H1 (cell line): ENCODE results near the gene RIMS3. TPM values are rescaled to one million over a fixed set of nuclear protein-coding genes. Genes with fewer than 3 reads are reported as not detected.

Source experiments
- CTCF ChIA-PET: fragments of 300-600 bp; sonication (Branson Sonifier 250); formaldehyde crosslinking; loops from one replicate; lab custom pipeline; 2021; ENCODE audit not compliant: partially characterized antibody; lab: Charles Lee
- POLR2A ChIA-PET: fragments of 300-600 bp; sonication (Branson Sonifier 250); formaldehyde crosslinking; loops from one replicate; lab custom pipeline; 2021; ENCODE audit warnings: inconsistent platforms; ENCODE audit not compliant: partially characterized antibody; lab: Charles Lee
- DNase-seq, 2 experiments: peaks; one replicate each; pipeline versions ENCODE4 v3.0.0 to v3.0.0-alpha.2; 2010 to 2022; ENCODE audit warnings: low spot score in 2 of 2, low read depth in 1 of 2, mixed read lengths in 1 of 2
- FAIRE-seq: peaks from 2 replicates; lab custom pipeline; 2011; peaks lifted over from hg19 to GRCh38; lab: Jason Lieb, UNC
- H2AFZ ChIP-seq: 2 replicates; pipeline ENCODE4 v1.8.1; 2012; ENCODE audit warnings: low read length, inconsistent platforms
- H2AK5ac ChIP-seq: 2 replicates; pipeline ENCODE4 v1.6.1; 2013; ENCODE audit warnings: low read depth, low read length
- H2BK120ac ChIP-seq: replicated peaks from 2 replicates; pipeline ENCODE3; 2013; ENCODE audit warnings: low read depth, low read length, inconsistent platforms
- H2BK12ac ChIP-seq: 2 replicates; pipeline ENCODE4 v1.6.1; 2013; ENCODE audit warnings: low read depth, low read length
- H2BK15ac ChIP-seq: 2 replicates; pipeline ENCODE4 v1.6.1; 2013; ENCODE audit warnings: low read length
- H2BK20ac ChIP-seq: 2 replicates; pipeline ENCODE4 v1.6.1; 2013; ENCODE audit warnings: low read length
- H2BK5ac ChIP-seq: 2 replicates; pipeline ENCODE4 v1.6.1; 2013; ENCODE audit warnings: low read depth, low read length
- H3K14ac ChIP-seq: 2 replicates; pipeline ENCODE4 v1.6.1; 2013; ENCODE audit warnings: inconsistent platforms; ENCODE audit not compliant: insufficient read length
- H3K18ac ChIP-seq: 2 replicates; pipeline ENCODE4 v1.6.1; 2013; ENCODE audit warnings: low read length; ENCODE audit errors: extremely low read depth
- H3K23ac ChIP-seq: 2 replicates; pipeline ENCODE4 v1.6.1; 2013; ENCODE audit warnings: inconsistent platforms; ENCODE audit not compliant: insufficient read length
- H3K23me2 ChIP-seq: 2 replicates; pipeline ENCODE4 v1.6.1; 2013; ENCODE audit warnings: low read depth, low read length
- H3K27ac ChIP-seq: 2 replicates; pipeline ENCODE4 v1.6.1; 2011; ENCODE audit warnings: low read depth, low read length, inconsistent platforms
- H3K27me3 ChIP-seq, 4 experiments: replicated peaks in 1 of 4; 1 replicate in 1 of 4; 2 replicates in 3 of 4; pipeline versions ENCODE4 v1.6.1 to v1.8.1; 2011 to 2013; ENCODE audit warnings: low read length in 3 of 4, mild to moderate bottlenecking in 3 of 4, inconsistent platforms in 2 of 4, mixed read lengths in 2 of 4, moderate library complexity in 1 of 4; ENCODE audit not compliant: control insufficient read depth in 3 of 4, insufficient read depth in 3 of 4; ENCODE audit errors: extremely low read depth in 1 of 4
- H3K36me3 ChIP-seq, 4 experiments: 2 replicates each; pipeline versions ENCODE4 v1.6.1 to v1.8.1; 2011 to 2013; ENCODE audit warnings: mild to moderate bottlenecking in 4 of 4, low read length in 3 of 4, moderate library complexity in 2 of 4, control low read depth in 1 of 4, inconsistent platforms in 1 of 4; ENCODE audit not compliant: insufficient read depth in 4 of 4, control insufficient read depth in 2 of 4
- H3K4ac ChIP-seq: replicated peaks from 2 replicates; pipeline ENCODE3; 2013; ENCODE audit warnings: low read length, low read depth, mixed read lengths, inconsistent platforms; ENCODE audit not compliant: insufficient read length
- H3K4me1 ChIP-seq, 4 experiments: replicated peaks in 1 of 4; 1 replicate in 1 of 4; 2 replicates in 3 of 4; pipeline versions ENCODE4 v1.6.1 to v1.8.1; 2011 to 2013; ENCODE audit warnings: low read length in 3 of 4, inconsistent platforms in 2 of 4, mixed read lengths in 1 of 4; ENCODE audit not compliant: insufficient read depth in 4 of 4, control insufficient read depth in 3 of 4
- H3K4me2 ChIP-seq, 2 experiments: 2 replicates each; pipeline versions ENCODE4 v1.6.1 to v1.8.1; 2011 to 2013; ENCODE audit warnings: low read depth in 2 of 2, low read length in 2 of 2, control low read depth in 1 of 2, inconsistent platforms in 1 of 2, mild to moderate bottlenecking in 1 of 2; ENCODE audit not compliant: insufficient read depth in 1 of 2
- H3K4me3 ChIP-seq, 4 experiments: fragments of 200-600, 300-600 bp in 1 of 4; sonication (generic), shearing (Covaris generic), sonication (Bioruptor Twin) in 1 of 4; 2 replicates each; pipeline versions ENCODE4 v1.5.1 to v1.8.1; 2011 to 2016; ENCODE audit warnings: low read length in 4 of 4, low read depth in 3 of 4, control low read depth in 2 of 4, inconsistent platforms in 2 of 4, mild to moderate bottlenecking in 2 of 4, mixed read lengths in 1 of 4, moderate library complexity in 1 of 4; ENCODE audit not compliant: insufficient read depth in 2 of 4; ENCODE audit errors: extremely low read depth in 1 of 4
- H3K56ac ChIP-seq: replicated peaks from 2 replicates; pipeline ENCODE3; 2013; ENCODE audit warnings: low read depth, mild to moderate bottlenecking, mixed read lengths, low read length, inconsistent platforms; ENCODE audit not compliant: insufficient read length
- H3K79me1 ChIP-seq: 2 replicates; pipeline ENCODE4 v1.6.1; 2013; ENCODE audit warnings: low read depth, low read length, control low read depth
- H3K79me2 ChIP-seq, 2 experiments: 2 replicates each; pipeline versions ENCODE4 v1.6.1 to v1.8.1; 2012 to 2013; ENCODE audit warnings: low read length in 2 of 2, mild to moderate bottlenecking in 2 of 2, inconsistent platforms in 1 of 2; ENCODE audit not compliant: insufficient read depth in 2 of 2, control insufficient read depth in 1 of 2
- H3K9ac ChIP-seq, 4 experiments: replicated peaks in 1 of 4; 1 replicate in 1 of 4; 2 replicates in 3 of 4; pipeline versions ENCODE4 v1.6.1 to v1.8.1; 2011 to 2013; ENCODE audit warnings: low read depth in 3 of 4, low read length in 3 of 4, control low read depth in 2 of 4, mild to moderate bottlenecking in 2 of 4, moderate library complexity in 2 of 4, inconsistent platforms in 1 of 4; ENCODE audit errors: extremely low read depth in 1 of 4
- H3K9me3 ChIP-seq, 2 experiments: 2 replicates each; pipeline versions ENCODE4 v1.6.1 to v1.8.1; 2012 to 2013; ENCODE audit warnings: mild to moderate bottlenecking in 2 of 2, moderate library complexity in 2 of 2, control low read depth in 1 of 2, inconsistent platforms in 1 of 2, low read depth in 1 of 2, low read length in 1 of 2, mixed read lengths in 1 of 2; ENCODE audit not compliant: insufficient read depth in 2 of 2
- H4K20me1 ChIP-seq, 2 experiments: replicated peaks in 1 of 2; 2 replicates each; pipeline versions ENCODE3 to v1.8.1; 2011 to 2013; ENCODE audit warnings: inconsistent platforms in 2 of 2, low read length in 2 of 2, mild to moderate bottlenecking in 1 of 2; ENCODE audit not compliant: insufficient read depth in 2 of 2, control insufficient read depth in 1 of 2
- H4K5ac ChIP-seq: 2 replicates; pipeline ENCODE4 v1.6.1; 2013; ENCODE audit warnings: low read length, low read depth, mixed read lengths, inconsistent platforms; ENCODE audit not compliant: insufficient read length
- H4K8ac ChIP-seq: 2 replicates; pipeline ENCODE4 v1.8.0; 2013; ENCODE audit warnings: mild to moderate bottlenecking, moderate library complexity, low read length, inconsistent platforms; ENCODE audit not compliant: insufficient read depth; ENCODE audit errors: extremely low read depth
- H4K91ac ChIP-seq: replicated peaks from 2 replicates; pipeline ENCODE3; 2013; ENCODE audit warnings: low read length, mixed read lengths, inconsistent platforms; ENCODE audit not compliant: insufficient read length
- CTCF ChIP-seq, 3 experiments: IDR thresholded peaks; 1 replicate in 2 of 3; 2 replicates in 1 of 3; pipeline versions ENCODE4 v1.5.1 to v1.6.1; 2011; ENCODE audit warnings: low read length in 3 of 3, mild to moderate bottlenecking in 3 of 3, inconsistent platforms in 2 of 3, low read depth in 1 of 3, moderate library complexity in 1 of 3; ENCODE audit not compliant: insufficient read depth in 1 of 3; ENCODE audit errors: control extremely low read depth in 1 of 3
- JUND ChIP-seq: IDR thresholded peaks from 2 replicates; pipeline ENCODE4 v1.6.1; 2011; ENCODE audit warnings: mild to moderate bottlenecking, improper control_type of control experiment, low read length
- WGBS, 2 experiments: shearing (Covaris generic) in 1 of 2; methylation state at CpG; one replicate each; pipeline versions ENCODE4 v1.1.6 to v1.1.7; 2013 to 2015; ENCODE audit warnings: low lambda C conversion rate in 2 of 2, mixed read lengths in 2 of 2, inconsistent platforms in 1 of 2, low coverage in 1 of 2, missing lambda C conversion rate in 1 of 2; ENCODE audit not compliant: insufficient replicate concordance in 2 of 2, insufficient coverage in 1 of 2, insufficient read length in 1 of 2; ENCODE audit errors: extremely low coverage in 1 of 2, missing lambda C conversion rate in 1 of 2; 5-methylcytosine and 5-hydroxymethylcytosine counted together
- polyA plus RNA-seq, 7 experiments: library from polyadenylated mRNA; depleted of rRNA in 3 of 7; stranded (reverse) in 5 of 7; unstranded in 2 of 7; fragments of >200 nt in 5 of 7; fragments of 200-250 nt in 2 of 7; gene quantifications; 1 replicate in 5 of 7; 2 replicates in 1 of 7; 4 replicates in 1 of 7; pipeline versions ENCODE4 v1.2.1 to v1.2.3, GENCODE V29; 2011 to 2013; ENCODE audit warnings: missing spikeins in 2 of 7, mixed read lengths in 2 of 7
- total RNA-seq: library from RNA; stranded (reverse); fragmentation: NEBNext Ultra II Directional; extraction: Animal tissue kit (Norgen Biotek cat#: 25700); gene quantifications from 2 replicates; pipeline ENCODE4 v1.2.1, GENCODE V29; 2021
- TF ChIP-seq, protein P1 (sequence below): IDR thresholded peaks from 2 replicates; pipeline ENCODE4 v1.6.1; 2011; ENCODE audit warnings: low read depth, mild to moderate bottlenecking, low read length; ENCODE audit not compliant: insufficient read depth

The RIMS3 gene
- total and polyA plus RNA-seq, 2 of the 8 experiments (the other 6 are each of a cell fraction or from before 2014, with no cell fraction given) = 13.3 to 20.6 TPM

GRCh38 chr1:40651138-40651857 is 14.2 kb downstream of the RIMS3 start:
- Histone ChIP-seq H3K18ac (no peak overlapping the region), H3K79me2 (no peaks in the 10 kb centered on the region), H2BK20ac (no peak overlapping the region), H3K4me2 (no peak overlapping the region), H3K4me1 (peaks cover 13 to 19% (median 17%) of the 10 kb centered on the region in 4 experiments), H4K5ac (no peak overlapping the region), H3K27ac (no peak overlapping the region), H2BK12ac (no peak overlapping the region), H2AFZ (no peak overlapping the region), H3K79me1 (peaks cover 6% of the 10 kb centered on the region), H3K4ac (no peak overlapping the region), H4K8ac (no peak overlapping the region), H3K23me2 (peaks cover 5% of the 10 kb centered on the region), H3K9ac (no peak overlapping the region), H4K20me1 (peaks cover 0 to 14% of the 10 kb centered on the region in 2 experiments), H2BK5ac (no peak overlapping the region), H3K9me3 (no peaks in the 10 kb centered on the region), H3K56ac (no peak overlapping the region), H4K91ac (no peak overlapping the region), H2BK120ac (no peak overlapping the region), H3K4me3 (no peak overlapping the region), H3K36me3 (no peaks in the 10 kb centered on the region; a peak in 1 of 8 replicates), H2BK15ac (0 out of 2 replicates have a peak overlapping the region, but pooled peaks have one; percentile 12), H3K23ac (no peak overlapping the region), H3K14ac (no peak overlapping the region), H3K27me3 (no peaks in the 10 kb centered on the region), H2AK5ac (no peak overlapping the region)
- TF ChIP-seq CTCF (IDR thresholded peaks at IDR 0.05; ENCODE audit: control extremely low read depth in 1 of 3, insufficient read depth in 1 of 3, low read depth in 1 of 3, low read length in 3 of 3) (peak; percentile 29 to 36 (median 30); a peak in 3 of 4 replicates), JUND (no peak)
- TF ChIP-seq, protein P1, sequence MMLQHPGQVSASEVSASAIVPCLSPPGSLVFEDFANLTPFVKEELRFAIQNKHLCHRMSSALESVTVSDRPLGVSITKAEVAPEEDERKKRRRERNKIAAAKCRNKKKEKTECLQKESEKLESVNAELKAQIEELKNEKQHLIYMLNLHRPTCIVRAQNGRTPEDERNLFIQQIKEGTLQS = no peak
- POLR2A ChIA-PET = interaction anchor here (1.8 kb wide), 1 partner anchor 40 kb away, joined by 5 read pairs; the partner anchor contains the start of gene NFYC
- CTCF ChIA-PET = interaction anchor here (2.0 to 37.5 kb wide), 4 partner anchors 13 to 33 kb away, joined by 6 to 684 read pairs (median 105); partner anchors contain the start of gene RIMS3
- 78% methylated on average over 17 of the region's 17 CpGs; no CpG with 5 or more reads in 1 of the 2 experiments for WGBS, 2 experiments
- no peak for FAIRE-seq
- no peak for DNase-seq
